IgD-negative memory B cell (primary cell): ENCODE measurements around the gene PRKN. TPM values are rescaled to one million over a fixed set of nuclear protein-coding genes. Genes with fewer than 3 reads are reported as not detected.

ENCODE experiments used
- H3K27ac Mint-ChIP-seq, 3 donors: one replicate each; pipeline ENCODE4 v1.8.0; 2020 to 2022; ENCODE audit warnings: mild to moderate bottlenecking in 3 of 3, mixed read lengths in 3 of 3, moderate library complexity in 1 of 3
- H3K27me3 Mint-ChIP-seq: one replicate; pipeline ENCODE4 v1.8.0; 2021; ENCODE audit warnings: mixed read lengths
- H3K36me3 Mint-ChIP-seq: one replicate; pipeline ENCODE4 v1.8.0; 2020; ENCODE audit warnings: mild to moderate bottlenecking, mixed read lengths
- H3K4me1 Mint-ChIP-seq, 3 donors: one replicate each; pipeline ENCODE4 v1.8.0; 2020 to 2022; ENCODE audit warnings: mixed read lengths in 3 of 3, mild to moderate bottlenecking in 1 of 3
- H3K4me3 Mint-ChIP-seq, 4 donors: one replicate each; pipeline ENCODE4 v1.8.0; 2020 to 2022; ENCODE audit warnings: mild to moderate bottlenecking in 4 of 4, mixed read lengths in 4 of 4, moderate library complexity in 3 of 4
- H3K9me3 Mint-ChIP-seq, 3 donors: one replicate each; pipeline ENCODE4 v1.8.0; 2020 to 2021; ENCODE audit warnings: mixed read lengths in 3 of 3, mild to moderate bottlenecking in 1 of 3
- polyA plus RNA-seq: library from polyadenylated mRNA; unstranded; fragments of 300-500 nt; fragmentation: Illumina TruSeq; gene quantifications from one replicate; pipeline ENCODE4 v1.2.3, GENCODE V29; 2021

Gene PRKN
- polyA plus RNA-seq, 1 donor from 2014 or later = 0.55 TPM

DNA sequence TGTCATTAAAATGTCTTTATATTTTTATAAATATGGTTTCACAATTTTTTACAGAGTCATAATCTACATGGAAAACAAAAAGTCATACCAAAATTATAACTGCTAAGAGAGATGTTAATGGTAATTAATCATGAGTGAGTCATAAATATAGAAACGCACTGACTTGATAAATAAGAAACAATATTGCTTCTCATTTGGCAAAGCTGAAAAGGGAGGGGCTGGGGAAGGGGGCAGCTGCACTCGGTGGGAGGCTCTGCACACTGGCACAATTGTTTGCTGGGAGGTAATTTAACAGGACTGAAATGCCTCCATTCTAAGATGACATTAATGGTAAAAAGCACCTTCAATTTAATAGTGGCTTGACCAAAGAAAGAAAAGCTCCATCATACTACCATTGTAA, 1320.5 kb downstream of the PRKN start:
- Mint-ChIP-seq H3K9me3 (no peaks in the 10 kb centered on the region), H3K36me3 (no peaks in the 10 kb centered on the region), H3K27ac (no peak overlapping the region), H3K27me3 (no peaks in the 10 kb centered on the region), H3K4me1 (no peaks in the 10 kb centered on the region), H3K4me3 (no peak overlapping the region)

DNA sequence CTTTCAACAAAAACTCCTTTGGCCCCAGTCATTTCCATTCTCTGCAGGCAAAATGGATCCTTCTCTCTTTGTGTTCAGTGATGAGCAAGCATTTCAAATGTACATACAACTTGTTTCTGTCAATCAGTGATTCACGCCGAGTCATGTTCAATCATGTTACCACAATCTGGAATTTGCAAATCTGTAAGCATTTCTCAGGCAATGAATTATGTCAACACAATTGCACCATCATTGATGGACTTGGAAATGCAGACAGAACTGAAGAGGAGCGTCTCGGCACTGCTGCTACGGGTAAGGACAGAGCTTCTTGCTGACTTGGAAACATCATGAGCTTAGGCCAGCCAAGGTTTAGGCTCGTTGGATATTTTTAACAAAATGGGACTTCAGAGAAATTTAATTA, 1320.9 kb downstream of the PRKN start:
- Mint-ChIP-seq H3K9me3 (no peaks in the 10 kb centered on the region), H3K4me1 (no peaks in the 10 kb centered on the region), H3K4me3 (no peak overlapping the region), H3K36me3 (no peaks in the 10 kb centered on the region), H3K27ac (no peak overlapping the region), H3K27me3 (no peaks in the 10 kb centered on the region)

GRCh38 chr6:161405418-161405817, 1322.1 kb downstream of the PRKN start:
- Mint-ChIP-seq H3K9me3 (no peaks in the 10 kb centered on the region), H3K27ac (no peak overlapping the region), H3K36me3 (no peaks in the 10 kb centered on the region), H3K27me3 (no peaks in the 10 kb centered on the region), H3K4me1 (no peaks in the 10 kb centered on the region), H3K4me3 (no peak overlapping the region)

GRCh38 chr6:161403717-161404116, 1323.8 kb downstream of the PRKN start:
- Mint-ChIP-seq H3K4me1 (no peaks in the 10 kb centered on the region), H3K27me3 (no peaks in the 10 kb centered on the region), H3K9me3 (peaks cover 0 to 2% (median 0%) of the 10 kb centered on the region in 3 donors), H3K4me3 (no peak overlapping the region), H3K36me3 (no peaks in the 10 kb centered on the region), H3K27ac (no peak overlapping the region)

- no peaks in the 10 kb centered on the region for H3K4me1 Mint-ChIP-seq
- peak overlapping the region in 1 of 4 donors; percentile 42 for H3K4me3 Mint-ChIP-seq
- H3K27me3 Mint-ChIP-seq = no peaks in the 10 kb centered on the region
- H3K9me3 Mint-ChIP-seq = peaks cover 0 to 3% (median 0%) of the 10 kb centered on the region in 3 donors
- no peaks in the 10 kb centered on the region for H3K36me3 Mint-ChIP-seq
- H3K27ac Mint-ChIP-seq = no peak overlapping the region
Measured at GRCh38 chr6:161401587-161402309, 1325.8 kb downstream of the PRKN start.

DNA sequence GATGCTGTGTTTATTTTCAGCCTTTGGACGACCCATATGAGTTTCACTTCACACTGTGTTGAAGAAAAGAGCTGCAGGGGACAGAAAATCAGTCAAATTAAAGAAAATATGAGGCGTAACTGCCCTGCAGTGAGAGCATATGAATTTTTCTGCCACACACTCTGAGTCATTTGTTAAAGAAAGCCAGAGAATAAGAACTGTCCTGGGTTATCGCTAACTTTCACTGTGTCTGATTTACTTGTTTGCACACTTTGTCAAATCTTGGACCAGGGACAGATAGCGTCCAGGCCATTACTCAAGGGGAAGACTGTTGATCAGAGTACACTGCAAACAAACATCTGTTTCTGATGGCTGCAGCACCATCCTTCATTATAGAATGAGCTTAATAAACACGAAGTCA, 1326.9 kb downstream of the PRKN start:
- no peak overlapping the region for H3K4me3 Mint-ChIP-seq
- H3K4me1 Mint-ChIP-seq = no peaks in the 10 kb centered on the region
- no peak overlapping the region for H3K27ac Mint-ChIP-seq
- no peaks in the 10 kb centered on the region for H3K27me3 Mint-ChIP-seq
- H3K9me3 Mint-ChIP-seq = peaks cover 0 to 3% (median 0%) of the 10 kb centered on the region in 3 donors
- H3K36me3 Mint-ChIP-seq = no peaks in the 10 kb centered on the region

DNA sequence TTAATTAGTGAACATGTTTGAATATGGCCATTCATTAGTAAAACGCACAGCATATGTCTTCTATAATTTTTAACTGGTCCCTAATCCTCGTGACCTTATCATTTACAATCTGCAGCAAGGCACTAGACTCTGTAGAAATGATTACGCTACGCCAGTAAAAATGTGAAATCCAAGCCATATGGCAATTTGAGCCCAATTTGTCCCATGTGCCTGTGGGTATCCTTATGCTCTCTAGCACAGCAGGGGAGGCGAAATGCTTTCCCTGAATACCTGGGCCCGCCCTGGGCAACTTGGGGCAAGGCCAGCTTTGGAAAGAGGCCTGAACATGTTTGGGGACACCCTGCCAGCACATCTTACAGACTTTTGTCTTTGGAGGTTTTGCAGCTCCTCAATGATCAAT, 1331.0 kb downstream of the PRKN start:
- peaks cover 0 to 3% (median 0%) of the 10 kb centered on the region in 3 donors for H3K9me3 Mint-ChIP-seq
- H3K27ac Mint-ChIP-seq = no peak overlapping the region
- no peaks in the 10 kb centered on the region for H3K27me3 Mint-ChIP-seq
- H3K36me3 Mint-ChIP-seq = no peaks in the 10 kb centered on the region
- no peaks in the 10 kb centered on the region for H3K4me1 Mint-ChIP-seq
- H3K4me3 Mint-ChIP-seq = no peak overlapping the region

DNA sequence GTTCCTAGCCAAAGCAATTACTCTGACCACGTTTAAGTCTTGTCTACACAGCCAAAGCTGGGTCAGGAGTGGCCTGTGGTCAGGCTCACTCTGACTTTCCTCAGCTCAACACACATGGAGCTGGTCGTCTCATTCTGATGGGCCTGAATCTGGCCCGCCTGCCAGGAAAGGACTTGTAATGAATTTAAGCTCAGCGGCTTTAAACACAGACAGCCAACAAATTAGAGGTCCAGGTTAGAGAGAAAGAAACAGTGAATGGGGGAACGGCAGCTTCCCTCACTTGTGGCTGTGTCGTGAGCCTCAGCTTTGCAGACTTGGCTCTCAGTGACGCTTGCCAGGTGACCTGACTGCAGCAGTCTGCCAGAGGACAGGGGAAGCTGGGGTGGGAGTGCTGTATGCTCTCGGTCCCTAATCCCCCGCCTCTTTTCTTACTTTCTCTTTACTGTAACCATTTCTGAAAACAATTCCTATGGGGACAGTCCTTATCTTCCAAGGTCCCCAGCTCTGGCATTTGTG, 1331.8 kb downstream of the PRKN start:
- H3K4me1 Mint-ChIP-seq = no peaks in the 10 kb centered on the region
- no peaks in the 10 kb centered on the region for H3K36me3 Mint-ChIP-seq
- H3K4me3 Mint-ChIP-seq = no peak overlapping the region
- H3K27me3 Mint-ChIP-seq = peaks cover 2% of the 10 kb centered on the region
- no peak overlapping the region for H3K27ac Mint-ChIP-seq
- peaks cover 0 to 3% (median 0%) of the 10 kb centered on the region in 3 donors for H3K9me3 Mint-ChIP-seq

GRCh38 chr6:161394437-161394836, 1333.1 kb downstream of the PRKN start:
- Mint-ChIP-seq H3K4me1 (no peaks in the 10 kb centered on the region), H3K27ac (no peak overlapping the region), H3K4me3 (no peak overlapping the region), H3K36me3 (no peaks in the 10 kb centered on the region), H3K27me3 (peaks cover 2% of the 10 kb centered on the region), H3K9me3 (peaks cover 0 to 3% (median 0%) of the 10 kb centered on the region in 3 donors)

- H3K27ac Mint-ChIP-seq = no peak overlapping the region
- peaks cover 2% of the 10 kb centered on the region for H3K27me3 Mint-ChIP-seq
- no peak overlapping the region for H3K4me3 Mint-ChIP-seq
- H3K36me3 Mint-ChIP-seq = no peaks in the 10 kb centered on the region
- H3K4me1 Mint-ChIP-seq = no peaks in the 10 kb centered on the region
- peaks cover 0 to 5% (median 0%) of the 10 kb centered on the region in 3 donors for H3K9me3 Mint-ChIP-seq
Measured at GRCh38 chr6:161393839-161394364, 1333.7 kb downstream of the PRKN start.

GRCh38 chr6:161393292-161393691, 1334.3 kb downstream of the PRKN start:
- Mint-ChIP-seq H3K4me3 (no peak overlapping the region), H3K27ac (no peak overlapping the region), H3K27me3 (peaks cover 2% of the 10 kb centered on the region), H3K9me3 (peaks cover 0 to 3% (median 0%) of the 10 kb centered on the region in 3 donors), H3K4me1 (no peaks in the 10 kb centered on the region), H3K36me3 (no peaks in the 10 kb centered on the region)

GRCh38 chr6:161389756-161390155, 1337.8 kb downstream of the PRKN start:
- H3K9me3 Mint-ChIP-seq = peaks cover 0 to 10% (median 4%) of the 10 kb centered on the region in 3 donors
- H3K27ac Mint-ChIP-seq = no peak overlapping the region
- H3K4me1 Mint-ChIP-seq = no peaks in the 10 kb centered on the region
- H3K36me3 Mint-ChIP-seq = no peaks in the 10 kb centered on the region
- H3K27me3 Mint-ChIP-seq = peaks cover 2% of the 10 kb centered on the region
- no peak overlapping the region for H3K4me3 Mint-ChIP-seq

DNA sequence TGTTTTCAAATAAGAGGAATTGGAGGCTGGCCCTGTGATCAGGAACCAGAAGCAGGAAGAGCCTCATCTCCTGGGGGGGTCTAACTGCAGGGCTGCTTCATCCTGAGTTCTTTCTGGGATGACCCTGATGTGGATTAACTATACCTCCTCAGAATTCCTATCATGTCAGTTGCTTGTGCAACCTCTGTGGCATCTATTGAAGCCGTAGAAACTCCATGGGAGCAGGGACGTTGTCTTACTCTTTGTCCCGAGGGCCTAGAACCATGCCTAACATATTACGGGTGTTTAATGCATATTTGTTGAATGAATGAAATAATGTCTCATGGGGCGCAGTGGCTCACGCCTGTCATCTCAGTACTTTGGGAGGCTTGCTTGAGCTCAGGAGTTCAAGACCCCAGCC, 1343.6 kb downstream of the PRKN start:
- no peak overlapping the region for H3K27ac Mint-ChIP-seq
- H3K4me3 Mint-ChIP-seq = no peak overlapping the region
- H3K27me3 Mint-ChIP-seq = no peaks in the 10 kb centered on the region
- peaks cover 0 to 7% (median 4%) of the 10 kb centered on the region in 3 donors for H3K9me3 Mint-ChIP-seq
- no peaks in the 10 kb centered on the region for H3K4me1 Mint-ChIP-seq
- H3K36me3 Mint-ChIP-seq = no peaks in the 10 kb centered on the region

DNA sequence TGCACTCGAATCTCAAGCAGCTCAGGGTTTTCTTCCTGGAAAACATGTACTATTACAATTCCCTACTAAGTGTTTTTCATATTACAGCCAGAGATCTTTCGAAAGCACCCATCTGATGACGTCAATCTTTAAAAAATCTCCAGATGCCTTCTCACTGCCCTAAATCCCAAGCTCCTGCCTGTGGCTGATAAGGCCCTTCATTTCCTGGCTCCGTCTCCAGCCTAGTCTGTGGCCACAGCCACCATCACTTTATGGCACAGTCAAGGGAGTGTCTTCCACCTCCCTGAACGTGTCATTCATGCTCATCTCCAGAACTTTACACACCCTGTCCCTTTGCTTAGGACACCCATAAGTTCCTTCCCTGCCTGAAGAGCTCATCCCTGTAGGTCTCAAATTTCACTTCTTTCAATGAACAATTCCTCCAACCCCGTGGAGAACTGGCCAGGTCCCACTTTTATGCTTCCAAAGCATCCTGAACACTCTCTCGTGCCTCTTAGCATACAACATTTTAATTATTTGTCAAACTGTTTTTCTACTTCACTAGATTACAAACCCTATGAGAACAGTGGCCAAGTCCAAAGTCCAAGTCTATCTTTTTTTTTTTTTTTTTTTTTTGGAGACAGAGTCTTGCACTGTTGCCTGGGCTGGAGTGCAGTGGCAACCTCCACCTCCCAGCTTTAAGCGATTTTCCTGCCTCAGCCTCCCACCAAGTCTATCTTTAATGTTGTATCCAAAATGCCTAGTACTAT, 1347.6 kb downstream of the PRKN start:
- Mint-ChIP-seq H3K4me3 (no peak overlapping the region), H3K9me3 (no peaks in the 10 kb centered on the region), H3K27me3 (no peaks in the 10 kb centered on the region), H3K4me1 (no peaks in the 10 kb centered on the region), H3K27ac (no peak overlapping the region), H3K36me3 (no peaks in the 10 kb centered on the region)

GRCh38 chr6:161378115-161378514, 1349.5 kb downstream of the PRKN start:
- H3K36me3 Mint-ChIP-seq = no peaks in the 10 kb centered on the region
- H3K27ac Mint-ChIP-seq = no peak overlapping the region
- no peak overlapping the region for H3K4me3 Mint-ChIP-seq
- no peaks in the 10 kb centered on the region for H3K27me3 Mint-ChIP-seq
- no peaks in the 10 kb centered on the region for H3K4me1 Mint-ChIP-seq
- H3K9me3 Mint-ChIP-seq = no peaks in the 10 kb centered on the region
